IMR-90 (cell line): ENCODE data around the gene CSRP1. TPM values are rescaled to one million over a fixed set of nuclear protein-coding genes. Genes with fewer than 3 reads are reported as not detected.

Experiments used
- ATAC-seq: fragments of 200-7000 bp; cut with Tn5 transposase; 2 replicates; pipeline ENCODE4 v1.9.1; 2020; ENCODE audit warnings: low read depth, mild to moderate bottlenecking, moderate library complexity
- BruUV-seq: library from RNA; stranded (reverse); fragments of 400-500 nt; replicated peaks from 2 replicates; lab custom pipeline; 2021; lab: Mats Ljungman, UMichigan
- CTCF ChIA-PET: fragments of 300-600 bp; formaldehyde crosslinking; extraction: SDS; loops from one replicate; lab custom pipeline; 2021; ENCODE audit warnings: antibody characterized with exemption; lab: Yijun Ruan, JAX
- POLR2A ChIA-PET: fragments of 300-600 bp; sonication (Branson Sonifier 250); formaldehyde crosslinking; loops from one replicate; lab custom pipeline; 2022; ENCODE audit warnings: antibody characterized with exemption; ENCODE audit not compliant: unreplicated experiment; lab: Charles Lee
- DNase-seq: peaks from one replicate; pipeline ENCODE4 v3.0.0; 2013
- H2AFZ ChIP-seq: replicated peaks from 2 replicates; pipeline ENCODE3; 2013; ENCODE audit warnings: low read length, mild to moderate bottlenecking; ENCODE audit not compliant: poor library complexity
- H2AK5ac ChIP-seq: 2 replicates; pipeline ENCODE4 v1.6.1; 2013; ENCODE audit warnings: low read depth, low read length, inconsistent platforms
- H2AK9ac ChIP-seq: replicated peaks from 2 replicates; pipeline ENCODE3; 2013; ENCODE audit warnings: mild to moderate bottlenecking, low read depth, low read length, moderate library complexity; ENCODE audit not compliant: poor library complexity
- H2BK120ac ChIP-seq: 2 replicates; pipeline ENCODE4 v1.6.1; 2013; ENCODE audit warnings: low read depth, low read length, inconsistent platforms
- H2BK15ac ChIP-seq: 3 replicates; pipeline ENCODE4 v1.6.1; 2013; ENCODE audit warnings: low read depth, low read length, inconsistent platforms
- H2BK20ac ChIP-seq: 2 replicates; pipeline ENCODE4 v1.6.1; 2013; ENCODE audit warnings: low read depth, mild to moderate bottlenecking, inconsistent platforms, low read length, moderate library complexity
- H2BK5ac ChIP-seq: 2 replicates; pipeline ENCODE4 v1.6.1; 2013; ENCODE audit warnings: mild to moderate bottlenecking, low read depth, low read length, inconsistent platforms; ENCODE audit not compliant: poor library complexity, severe bottlenecking
- H3K14ac ChIP-seq: replicated peaks from 2 replicates; pipeline ENCODE4 v1.6.1; 2013; ENCODE audit warnings: low read depth, low read length, inconsistent platforms
- H3K18ac ChIP-seq: 2 replicates; pipeline ENCODE4 v1.6.1; 2013; ENCODE audit warnings: low read depth, low read length, control low read depth
- H3K23ac ChIP-seq: 2 replicates; pipeline ENCODE4 v1.6.1; 2013; ENCODE audit warnings: low read depth, low read length, inconsistent platforms
- H3K27ac ChIP-seq: 2 replicates; pipeline ENCODE4 v1.5.1; 2013; ENCODE audit warnings: mild to moderate bottlenecking, control low read depth, low read length; ENCODE audit not compliant: insufficient read depth
- H3K27me3 ChIP-seq: 2 replicates; pipeline ENCODE4 v1.6.1; 2013; ENCODE audit warnings: low read length; ENCODE audit not compliant: control insufficient read depth, insufficient read depth
- H3K36me3 ChIP-seq: 2 replicates; pipeline ENCODE4 v1.6.1; 2013; ENCODE audit warnings: low read length, mixed read lengths; ENCODE audit not compliant: control insufficient read depth, insufficient read depth
- H3K4ac ChIP-seq: 2 replicates; pipeline ENCODE4 v1.6.1; 2013; ENCODE audit warnings: low read depth, low read length, inconsistent platforms
- H3K4me1 ChIP-seq: 2 replicates; pipeline ENCODE4 v1.6.1; 2013; ENCODE audit warnings: low read length, mixed read lengths; ENCODE audit not compliant: control insufficient read depth, insufficient read depth
- H3K4me2 ChIP-seq: 2 replicates; pipeline ENCODE4 v1.6.1; 2013; ENCODE audit warnings: low read depth, mild to moderate bottlenecking, control low read depth, low read length, moderate library complexity
- H3K4me3 ChIP-seq: 2 replicates; pipeline ENCODE4 v1.5.1; 2013; ENCODE audit warnings: low read depth, mild to moderate bottlenecking, control low read depth, low read length, moderate library complexity; ENCODE audit not compliant: insufficient read depth
- H3K56ac ChIP-seq: 2 replicates; pipeline ENCODE4 v1.6.1; 2013; ENCODE audit warnings: low read length, inconsistent platforms; ENCODE audit not compliant: insufficient read depth; ENCODE audit errors: extremely low read depth
- H3K79me1 ChIP-seq, 2 experiments: 2 replicates each; pipeline ENCODE4 v1.6.1; 2013; ENCODE audit warnings: low read length in 2 of 2, inconsistent platforms in 1 of 2, low read depth in 1 of 2
- H3K9ac ChIP-seq: 2 replicates; pipeline ENCODE4 v1.6.1; 2013; ENCODE audit warnings: low read depth, low read length, control low read depth
- H3K9me1 ChIP-seq: 2 replicates; pipeline ENCODE4 v1.6.1; 2013; ENCODE audit warnings: low read length, inconsistent platforms; ENCODE audit not compliant: insufficient read depth
- H3K9me3 ChIP-seq: 2 replicates; pipeline ENCODE4 v1.6.1; 2013; ENCODE audit warnings: low read length; ENCODE audit not compliant: control insufficient read depth, insufficient read depth
- H4K20me1 ChIP-seq: 2 replicates; pipeline ENCODE4 v1.6.1; 2013; ENCODE audit warnings: low read length, inconsistent platforms; ENCODE audit not compliant: insufficient read depth
- H4K5ac ChIP-seq: 2 replicates; pipeline ENCODE4 v1.6.1; 2013; ENCODE audit warnings: mild to moderate bottlenecking, low read depth, low read length, control low read depth
- H4K8ac ChIP-seq, 2 experiments: 2 replicates each; pipeline ENCODE4 v1.6.1; 2013; ENCODE audit warnings: low read depth in 2 of 2, low read length in 2 of 2, control low read depth in 1 of 2, inconsistent platforms in 1 of 2
- H4K91ac ChIP-seq: 2 replicates; pipeline ENCODE4 v1.6.1; 2013; ENCODE audit warnings: low read depth, low read length, inconsistent platforms; ENCODE audit not compliant: insufficient read depth
- BHLHE40 ChIP-seq: fragments of 150-350 bp; IDR thresholded peaks from 2 replicates; pipeline ENCODE4 v1.6.1; 2016; ENCODE audit warnings: mild to moderate bottlenecking, low read depth, low read length
- FOS ChIP-seq: fragments of 150-350 bp; IDR thresholded peaks from 2 replicates; pipeline ENCODE4 v1.6.1; 2016; ENCODE audit warnings: low read depth, low read length
- MAFK ChIP-seq: IDR thresholded peaks from 2 replicates; pipeline ENCODE4 v1.6.1; 2012; ENCODE audit warnings: low read depth, low read length, improper control_type of control experiment
- MAZ ChIP-seq: IDR thresholded peaks from 2 replicates; pipeline ENCODE4 v1.6.1; 2012; ENCODE audit warnings: low read depth, mild to moderate bottlenecking, low read length, improper control_type of control experiment, moderate library complexity, borderline replicate concordance
- MXI1 ChIP-seq: IDR thresholded peaks from 2 replicates; pipeline ENCODE4 v1.6.1; 2012; ENCODE audit warnings: low read depth, mild to moderate bottlenecking, low read length, moderate library complexity, borderline replicate concordance
- NFE2L2 ChIP-seq: fragments of 150-350 bp; IDR thresholded peaks from 2 replicates; pipeline ENCODE4 v1.6.1; 2016; ENCODE audit warnings: low read depth, mild to moderate bottlenecking, low read length
- POLR2A ChIP-seq: IDR thresholded peaks from 2 replicates; pipeline ENCODE4 v1.6.1; 2012; ENCODE audit warnings: mild to moderate bottlenecking, low read depth, low read length
- RAD21 ChIP-seq: IDR thresholded peaks from 2 replicates; pipeline ENCODE4 v1.6.1; 2012; ENCODE audit warnings: low read length, improper control_type of control experiment
- RCOR1 ChIP-seq: IDR thresholded peaks from 2 replicates; pipeline ENCODE4 v1.6.1; 2012; ENCODE audit warnings: mild to moderate bottlenecking, low read length, improper control_type of control experiment; ENCODE audit not compliant: insufficient replicate concordance
- RFX5 ChIP-seq: IDR thresholded peaks from 2 replicates; pipeline ENCODE4 v1.8.0; 2012; ENCODE audit warnings: low read depth, mild to moderate bottlenecking, low read length, moderate library complexity
- SMC3 ChIP-seq: fragments of 150-350 bp; IDR thresholded peaks from 2 replicates; pipeline ENCODE4 v1.6.1; 2016; ENCODE audit warnings: low read depth, mild to moderate bottlenecking, antibody characterized with exemption, low read length, moderate library complexity
- WGBS, 2 experiments: methylation state at CpG; one replicate each; pipeline versions ENCODE4 v1.1.5 to v1.1.7; 2013; ENCODE audit warnings: missing lambda C conversion rate in 2 of 2; ENCODE audit not compliant: insufficient read length in 1 of 2; ENCODE audit errors: extremely low coverage in 2 of 2; 5-methylcytosine and 5-hydroxymethylcytosine counted together
- dilution Hi-C: fragments of 300-500 bp; cut with HindIII; formaldehyde crosslinking; loops from one replicate; pipeline ENCODE4 v1.14.3; 2018; ENCODE audit warnings: low sequenced_read_pairs; ENCODE audit not compliant: unreplicated experiment
- in situ Hi-C: fragments of 300-500 bp; cut with MboI; formaldehyde crosslinking; loops from 3 replicates; pipeline ENCODE4 v1.14.3; 2019; ENCODE audit warnings: low sequenced_read_pairs, inconsistent platforms, mixed read lengths
- intact Hi-C: fragments of 100-400 bp; cut with micrococcal nuclease; formaldehyde crosslinking; loops from 2 replicates; pipeline ENCODE4 v1.10.0; 2022
- polyA plus RNA-seq, 3 experiments: library from polyadenylated mRNA; depleted of rRNA; stranded (reverse); fragments of >200 nt; gene quantifications; 2 replicates each; pipeline ENCODE4 v1.2.3, GENCODE V29; 2012; ENCODE audit warnings: low replicate concordance in 1 of 3
- total RNA-seq: library from RNA; depleted of rRNA; stranded (reverse); fragments of >200 nt; gene quantifications from 2 replicates; pipeline ENCODE4 v1.2.3, GENCODE V29; 2012
- TF ChIP-seq, protein P1 (sequence below): fragments of 150-350 bp; IDR thresholded peaks from 2 replicates; pipeline ENCODE4 v1.6.1; 2017; ENCODE audit warnings: mild to moderate bottlenecking, antibody characterized with exemption, low read length, low read depth
- TF ChIP-seq, protein P2 (sequence below): fragments of 150-350 bp; IDR thresholded peaks from 2 replicates; pipeline ENCODE4 v1.6.1; 2016; ENCODE audit warnings: low read depth, mild to moderate bottlenecking, low read length, moderate library complexity, borderline replicate concordance

CSRP1 gene
- total and polyA plus RNA-seq, 2 of the 4 experiments (the other 2 are of a cell fraction) = 1,037 to 1,498 TPM

DNA sequence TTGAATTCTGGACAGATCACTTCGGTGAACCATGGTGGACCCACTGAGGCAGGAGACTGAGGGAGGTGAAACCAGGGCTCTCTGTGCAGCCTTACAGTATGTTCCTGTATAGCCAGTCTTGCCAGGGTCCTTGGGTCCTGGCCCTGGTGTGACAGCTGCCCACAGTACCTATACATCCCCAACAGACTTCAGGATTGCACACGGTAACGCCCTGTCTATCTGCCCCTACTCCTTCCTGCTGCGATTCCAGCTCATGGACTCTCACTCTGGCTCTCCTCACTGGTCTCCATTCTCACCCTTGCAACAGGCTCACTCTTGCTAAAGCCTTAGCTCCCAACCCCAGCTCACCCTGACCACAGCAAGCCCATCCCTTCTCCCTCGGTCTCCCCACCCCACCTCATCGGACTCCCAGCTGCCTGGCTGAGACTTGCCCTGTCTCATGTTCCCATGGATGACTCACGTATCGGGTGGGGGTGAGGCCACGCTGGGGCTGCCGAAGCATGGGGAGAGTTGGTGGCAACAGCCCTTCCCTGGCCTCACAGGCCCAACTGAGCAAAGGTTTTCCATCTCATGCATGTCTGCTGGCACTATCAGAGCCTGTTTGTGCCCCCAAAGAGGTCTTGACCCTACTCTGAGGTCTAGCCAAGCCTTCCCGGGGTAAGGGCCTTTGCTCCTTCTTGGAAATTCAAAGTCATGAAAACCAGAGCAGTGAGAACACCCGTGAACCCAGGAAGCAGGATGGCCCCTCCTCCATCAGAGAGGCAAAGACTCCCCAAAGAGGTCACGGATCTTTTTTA lies 45.1 kb downstream of the CSRP1 start:
- Histone ChIP-seq H3K27ac (peak overlapping the region; percentile 90), H3K36me3 (peaks cover 24% of the 10 kb centered on the region), H3K56ac (peak overlapping the region; percentile 89), H2AFZ (peak overlapping the region; percentile 81), H4K91ac (peak overlapping the region; percentile 95), H4K5ac (peak overlapping the region; percentile 54), H3K4me2 (peak overlapping the region; percentile 21), H2BK20ac (peak overlapping the region; percentile 96), H2AK5ac (peak overlapping the region; percentile 97), H3K79me1 (peaks cover 13 to 58% of the 10 kb centered on the region in 2 experiments; a peak in 2 of 4 replicates), H3K9me1 (peaks cover 35% of the 10 kb centered on the region), H2BK5ac (peak overlapping the region; percentile 96), H3K18ac (peak overlapping the region; percentile 62), H3K9me3 (no peaks in the 10 kb centered on the region), H3K14ac (peak overlapping the region; percentile 96), H3K4me1 (peaks cover 35% of the 10 kb centered on the region), H2AK9ac (peak overlapping the region; percentile 98), H2BK120ac (peak overlapping the region; percentile 98), H4K8ac (peak overlapping the region; percentile 5 to 88), H3K27me3 (no peaks in the 10 kb centered on the region), H4K20me1 (peaks cover 39% of the 10 kb centered on the region), H2BK15ac (peak overlapping the region; percentile 83; the same call in 2 of the 3 replicates), H3K9ac (peak overlapping the region; percentile 49), H3K4me3 (no peak overlapping the region), H3K4ac (peak overlapping the region; percentile 97), H3K23ac (peak overlapping the region; percentile 96; the same call in 1 of the 2 replicates)
- intact Hi-C loops = no loop called here
- no TSS peak for BruUV-seq
- ChIA-PET POLR2A (interaction anchor here (0.6 to 1.6 kb wide), 4 partner anchors 26 to 389 kb away, joined by 3 to 8 read pairs (median 3); no protein-coding TSS in a partner anchor), CTCF (interaction anchor here (1.1 to 1.4 kb wide), 2 partner anchors 14 to 26 kb away, joined by 3 to 4 read pairs; no protein-coding TSS in a partner anchor)
- WGBS, 2 experiments = 61% methylated on average over 5 of the region's 13 CpGs; no CpG with 5 or more reads in 1 of the 2 experiments
- in situ Hi-C loops = no loop called here
- ATAC-seq = peak; percentile 76
- peak; percentile 99 for DNase-seq
- dilution Hi-C loops = no loop called here
- TF ChIP-seq SMC3 = no peak; the same call in 1 of the 2 replicates
- TF ChIP-seq, protein P1, sequence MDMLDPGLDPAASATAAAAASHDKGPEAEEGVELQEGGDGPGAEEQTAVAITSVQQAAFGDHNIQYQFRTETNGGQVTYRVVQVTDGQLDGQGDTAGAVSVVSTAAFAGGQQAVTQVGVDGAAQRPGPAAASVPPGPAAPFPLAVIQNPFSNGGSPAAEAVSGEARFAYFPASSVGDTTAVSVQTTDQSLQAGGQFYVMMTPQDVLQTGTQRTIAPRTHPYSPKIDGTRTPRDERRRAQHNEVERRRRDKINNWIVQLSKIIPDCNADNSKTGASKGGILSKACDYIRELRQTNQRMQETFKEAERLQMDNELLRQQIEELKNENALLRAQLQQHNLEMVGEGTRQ = peak; percentile 30; the same call in 1 of the 2 replicates
- no peak for TF ChIP-seq RCOR1
- TF ChIP-seq RFX5 = no peak
- TF ChIP-seq MAFK = no peak
- TF ChIP-seq RAD21 = no peak
- peak; percentile 98 for TF ChIP-seq FOS
- TF ChIP-seq NFE2L2 = peak; percentile 53; the same call in 1 of the 2 replicates
- peak; percentile 25; the same call in 1 of the 2 replicates for TF ChIP-seq BHLHE40
- TF ChIP-seq MAZ = peak; percentile 99
- TF ChIP-seq POLR2A = no peak
- TF ChIP-seq MXI1 = peak; percentile 83
- TF ChIP-seq, protein P2, sequence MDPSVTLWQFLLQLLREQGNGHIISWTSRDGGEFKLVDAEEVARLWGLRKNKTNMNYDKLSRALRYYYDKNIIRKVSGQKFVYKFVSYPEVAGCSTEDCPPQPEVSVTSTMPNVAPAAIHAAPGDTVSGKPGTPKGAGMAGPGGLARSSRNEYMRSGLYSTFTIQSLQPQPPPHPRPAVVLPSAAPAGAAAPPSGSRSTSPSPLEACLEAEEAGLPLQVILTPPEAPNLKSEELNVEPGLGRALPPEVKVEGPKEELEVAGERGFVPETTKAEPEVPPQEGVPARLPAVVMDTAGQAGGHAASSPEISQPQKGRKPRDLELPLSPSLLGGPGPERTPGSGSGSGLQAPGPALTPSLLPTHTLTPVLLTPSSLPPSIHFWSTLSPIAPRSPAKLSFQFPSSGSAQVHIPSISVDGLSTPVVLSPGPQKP = no peak
